Parathyroid adenoma (tissue), 2 donors: Measurements from ENCODE around the gene TINAGL1.
A peak's percentile ranks its signal among the peaks of the same experiment; 100 is the strongest.

Experiments used
- H2AFZ ChIP-seq: fragments of 300-600 bp; sonication (generic); one replicate; pipeline ENCODE4 v1.7.0; 2017; ENCODE audit warnings: antibody characterized with exemption, mild to moderate bottlenecking
- H3K27ac ChIP-seq: fragments of 300-600 bp; sonication (generic); one replicate; pipeline ENCODE4 v1.7.0; 2017
- H3K27me3 ChIP-seq: fragments of 300-600 bp; sonication (generic); one replicate; pipeline ENCODE4 v1.7.0; 2017; ENCODE audit warnings: low read length; ENCODE audit not compliant: control insufficient read depth, insufficient read depth
- H3K36me3 ChIP-seq: fragments of 300-600 bp; sonication (generic); one replicate; pipeline ENCODE4 v1.7.0; 2017; ENCODE audit warnings: low read length; ENCODE audit not compliant: control insufficient read depth, insufficient read depth
- H3K4me1 ChIP-seq: fragments of 300-600 bp; sonication (generic); one replicate; pipeline ENCODE4 v1.7.0; 2017; ENCODE audit warnings: control low read depth
- H3K4me2 ChIP-seq: fragments of 300-600 bp; sonication (generic); one replicate; pipeline ENCODE4 v1.7.0; 2017; ENCODE audit warnings: low read length
- H3K4me3 ChIP-seq: fragments of 300-600 bp; sonication (generic); one replicate; pipeline ENCODE4 v1.7.0; 2017; ENCODE audit warnings: low read depth, low read length
- H3K79me2 ChIP-seq: fragments of 300-600 bp; sonication (generic); one replicate; pipeline ENCODE4 v1.7.0; 2017; ENCODE audit warnings: control low read depth
- H3K9ac ChIP-seq: fragments of 300-600 bp; sonication (generic); one replicate; pipeline ENCODE4 v1.7.0; 2017; ENCODE audit warnings: mild to moderate bottlenecking
- H3K9me3 ChIP-seq: fragments of 300-600 bp; sonication (generic); one replicate; pipeline ENCODE4 v1.7.0; 2017; ENCODE audit warnings: low read length; ENCODE audit not compliant: control insufficient read depth
- CTCF ChIP-seq: fragments of 300-600 bp; sonication (generic); IDR thresholded peaks from one replicate; pipeline ENCODE4 v1.7.0; 2017; ENCODE audit warnings: antibody characterized with exemption, mild to moderate bottlenecking
- donor health status: primary hyperparathyroidism.

TINAGL1 gene

GRCh38 chr1:31576201-31576669 lies at the start of gene TINAGL1:
TINAGL1 (plus strand) TSS chr1:31576515; CDS start chr1:31577149, 634 bp downstream.
- H2AFZ ChIP-seq: peak within 1 kb of the TSS; percentile 29
- no peaks in the 10 kb centered on the region for H3K4me1 ChIP-seq
- H3K4me2 ChIP-seq: peak within 1 kb of the TSS; percentile 66
- H3K27me3 ChIP-seq: no peaks in the 10 kb centered on the region
- H3K79me2 ChIP-seq: no peaks in the 10 kb centered on the region
- no peaks in the 10 kb centered on the region for H3K36me3 ChIP-seq
- no peak within 1 kb of the TSS for H3K9ac ChIP-seq
- no peak for TF ChIP-seq CTCF
- H3K9me3 ChIP-seq: no peaks in the 10 kb centered on the region
- peak within 1 kb of the TSS; percentile 44 for H3K4me3 ChIP-seq
- peak within 1 kb of the TSS; percentile 1 for H3K27ac ChIP-seq

GRCh38 chr1:31529999-31530684 lies 46.2 kb upstream of the TINAGL1 start:
- Histone ChIP-seq H3K9ac (no peak overlapping the region), H3K9me3 (no peaks in the 10 kb centered on the region), H3K4me2 (no peak overlapping the region), H3K4me1 (peaks cover 7% of the 10 kb centered on the region), H3K36me3 (no peaks in the 10 kb centered on the region), H3K4me3 (no peak overlapping the region), H2AFZ (no peak overlapping the region), H3K27ac (no peak overlapping the region), H3K79me2 (no peaks in the 10 kb centered on the region), H3K27me3 (no peaks in the 10 kb centered on the region)
- no peak for TF ChIP-seq CTCF

GRCh38 chr1:31531177-31531999 lies 44.9 kb upstream of the TINAGL1 start:
- no peak overlapping the region for H3K27ac ChIP-seq
- H3K79me2 ChIP-seq: no peaks in the 10 kb centered on the region
- peak overlapping the region; percentile 29 for H2AFZ ChIP-seq
- no peak overlapping the region for H3K4me3 ChIP-seq
- peaks cover 7% of the 10 kb centered on the region for H3K4me1 ChIP-seq
- H3K9me3 ChIP-seq: no peaks in the 10 kb centered on the region
- H3K9ac ChIP-seq: no peak overlapping the region
- H3K36me3 ChIP-seq: no peaks in the 10 kb centered on the region
- no peak for TF ChIP-seq CTCF
- H3K27me3 ChIP-seq: no peaks in the 10 kb centered on the region
- H3K4me2 ChIP-seq: peak overlapping the region; percentile 37

- no peaks in the 10 kb centered on the region for H3K27me3 ChIP-seq
- no peak overlapping the region for H3K4me2 ChIP-seq
- H2AFZ ChIP-seq: no peak overlapping the region
- H3K27ac ChIP-seq: no peak overlapping the region
- H3K9ac ChIP-seq: no peak overlapping the region
- no peaks in the 10 kb centered on the region for H3K79me2 ChIP-seq
- H3K36me3 ChIP-seq: no peaks in the 10 kb centered on the region
- peaks cover 7% of the 10 kb centered on the region for H3K4me1 ChIP-seq
- H3K9me3 ChIP-seq: no peaks in the 10 kb centered on the region
- no peak overlapping the region for H3K4me3 ChIP-seq
- no peak for TF ChIP-seq CTCF
Observed at GRCh38 chr1:31532173-31532572, 44.1 kb upstream of the TINAGL1 start.
